HCT116 (cell line): ENCODE measurements around the gene AFAP1L2. TPM values are rescaled to one million over a fixed set of nuclear protein-coding genes. Genes with fewer than 3 reads are reported as not detected.

Experiments
- ATAC-seq: fragments of 200-7000 bp; cut with Tn5 transposase; 2 replicates; pipeline ENCODE4 v1.9.1; 2020; ENCODE audit warnings: mild to moderate bottlenecking, moderate library complexity
- BruUV-seq: library from RNA; stranded (reverse); fragments of 400-500 nt; replicated peaks from 2 replicates; lab custom pipeline; 2021; lab: Mats Ljungman, UMichigan
- CTCF ChIA-PET: fragments of 300-600 bp; sonication (Branson Sonifier 250); formaldehyde crosslinking; loops from one replicate; lab custom pipeline; 2021; ENCODE audit warnings: antibody characterized with exemption; lab: Charles Lee
- POLR2A ChIA-PET: fragments of 300-600, 350-600 bp; sonication (Branson Sonifier 250); formaldehyde crosslinking; loops from one replicate; lab custom pipeline; 2021; ENCODE audit warnings: antibody characterized with exemption; lab: Charles Lee
- RAD21 ChIA-PET, 2 experiments: fragments of 300-600 bp; sonication (Branson Sonifier 250); formaldehyde crosslinking; loops; one replicate each; lab custom pipeline; 2023; ENCODE audit warnings: low total read pairs in 2 of 2; ENCODE audit not compliant: uncharacterized antibody in 2 of 2, unreplicated experiment in 2 of 2, low non-redundant PET in 1 of 2; lab: Charles Lee
- DNase-seq: peaks from one replicate; pipeline ENCODE4 v3.0.0-alpha.2; 2010; ENCODE audit warnings: low read depth, low spot score
- H2AFZ ChIP-seq: fragments of 200-600 bp; shearing (Covaris generic), sonication (generic); 2 replicates; pipeline ENCODE4 v1.6.1; 2017; ENCODE audit warnings: low read depth, mixed run types, mixed read lengths, antibody characterized with exemption, low read length; ENCODE audit not compliant: poor library complexity, severe bottlenecking
- H3K27ac ChIP-seq: 2 replicates; pipeline ENCODE4 v1.5.1; 2012; ENCODE audit warnings: low read depth, low read length
- H3K27me3 ChIP-seq: fragments of 200-600 bp; sonication (generic); 2 replicates; pipeline ENCODE4 v1.6.1; 2016; ENCODE audit warnings: mixed run types, low read length, mixed read lengths; ENCODE audit not compliant: insufficient read depth
- H3K36me3 ChIP-seq, 2 experiments: fragments of 200-500 bp in 1 of 2; fragments of 200-600 bp in 1 of 2; sonication (Bioruptor generic) in 1 of 2; sonication (generic) in 1 of 2; 2 replicates each; pipeline versions ENCODE4 v1.5.1 to v1.6.1; 2014 to 2016; ENCODE audit warnings: low read length in 2 of 2, inconsistent platforms in 1 of 2, mixed read lengths in 1 of 2, mixed run types in 1 of 2; ENCODE audit not compliant: insufficient read depth in 2 of 2, control insufficient read depth in 1 of 2
- H3K4me1 ChIP-seq, 2 experiments: fragments of 200-600 bp in 1 of 2; sonication (generic) in 1 of 2; 2 replicates each; pipeline versions ENCODE4 v1.5.1 to v1.6.1; 2012 to 2017; ENCODE audit warnings: low read length in 2 of 2, inconsistent platforms in 1 of 2, mild to moderate bottlenecking in 1 of 2, mixed read lengths in 1 of 2, mixed run types in 1 of 2, moderate library complexity in 1 of 2; ENCODE audit not compliant: insufficient read depth in 2 of 2, control insufficient read depth in 1 of 2
- H3K4me2 ChIP-seq: fragments of 200-600 bp; sonication (generic); 2 replicates; pipeline ENCODE4 v1.6.1; 2017; ENCODE audit warnings: mixed run types, low read length, mixed read lengths
- H3K4me3 ChIP-seq, 2 experiments: fragments of 200-600 bp in 1 of 2; sonication (generic) in 1 of 2; replicated peaks in 1 of 2; 2 replicates each; pipeline ENCODE4 v1.5.1; 2011 to 2016; ENCODE audit warnings: low read length in 2 of 2, control low read depth in 1 of 2, low read depth in 1 of 2, mild to moderate bottlenecking in 1 of 2, mixed read lengths in 1 of 2, mixed run types in 1 of 2
- H3K79me2 ChIP-seq: fragments of 200-600 bp; sonication (generic); 2 replicates; pipeline ENCODE4 v1.6.1; 2017; ENCODE audit warnings: mild to moderate bottlenecking, mixed run types, low read length, moderate library complexity, mixed read lengths; ENCODE audit not compliant: insufficient read depth
- H3K9ac ChIP-seq: fragments of 200-600 bp; sonication (generic); 2 replicates; pipeline ENCODE4 v1.6.1; 2016; ENCODE audit warnings: low read length, mixed read lengths
- H3K9me2 ChIP-seq: fragments of 200-600 bp; sonication (generic), shearing (Covaris generic); 2 replicates; pipeline ENCODE4 v1.6.1; 2017; ENCODE audit warnings: mixed run types, mild to moderate bottlenecking, moderate library complexity; ENCODE audit not compliant: insufficient read depth
- H3K9me3 ChIP-seq, 2 experiments: fragments of 200-500 bp in 1 of 2; fragments of 200-600 bp in 1 of 2; sonication (Bioruptor generic) in 1 of 2; sonication (generic) in 1 of 2; 2 replicates each; pipeline ENCODE4 v1.6.1; 2014 to 2017; ENCODE audit warnings: low read length in 2 of 2, mixed read lengths in 2 of 2, inconsistent platforms in 1 of 2, low read depth in 1 of 2, mild to moderate bottlenecking in 1 of 2, mixed run types in 1 of 2, moderate library complexity in 1 of 2; ENCODE audit not compliant: control insufficient read depth in 1 of 2, insufficient read depth in 1 of 2
- H4K20me1 ChIP-seq: fragments of 200-600 bp; sonication (generic), shearing (Covaris generic); 2 replicates; pipeline ENCODE4 v1.6.1; 2017; ENCODE audit warnings: mixed run types, mild to moderate bottlenecking, moderate library complexity; ENCODE audit not compliant: insufficient read depth
- CBX3 ChIP-seq: IDR thresholded peaks from 2 replicates; pipeline ENCODE4 v1.6.1; 2012; ENCODE audit warnings: low read depth
- CEBPB ChIP-seq: IDR thresholded peaks from 2 replicates; pipeline ENCODE4 v1.6.1; 2012; ENCODE audit warnings: low read depth
- EGR1 ChIP-seq: IDR thresholded peaks from 2 replicates; pipeline ENCODE4 v1.6.1; 2012; ENCODE audit warnings: low read depth
- SP1 ChIP-seq: IDR thresholded peaks from 2 replicates; pipeline ENCODE4 v1.6.1; 2012; ENCODE audit warnings: low read depth
- ZFX ChIP-seq: fragments of 450-650 bp; IDR thresholded peaks from 2 replicates; pipeline ENCODE4 v1.6.1; 2017
- ZNF274 ChIP-seq: fragments of 200-500 bp; sonication (Bioruptor generic); IDR thresholded peaks from 2 replicates; pipeline ENCODE4 v1.6.1; 2014; ENCODE audit warnings: mild to moderate bottlenecking, low read depth, low read length, inconsistent platforms
- intact Hi-C: fragments of 100-400 bp; cut with micrococcal nuclease; formaldehyde crosslinking; loops from 2 replicates; pipeline ENCODE4 v1.10.0; 2022
- total RNA-seq: library from RNA; stranded (reverse); gene quantifications from one replicate; pipeline ENCODE4 v1.2.1, GENCODE V29; 2021; ENCODE audit not compliant: unreplicated experiment
- TF ChIP-seq, protein P1 (sequence below): IDR thresholded peaks from 2 replicates; pipeline ENCODE4 v1.6.1; 2011; ENCODE audit warnings: mild to moderate bottlenecking, low read length, moderate library complexity; ENCODE audit not compliant: insufficient replicate concordance; ENCODE audit errors: extremely low read depth
- TF ChIP-seq, protein P2 (sequence below): IDR thresholded peaks from 2 replicates; pipeline ENCODE4 v1.6.1; 2012; ENCODE audit warnings: low read depth
- TF ChIP-seq, protein P3 (sequence below), 3 experiments: fragments of 200-600 bp in 1 of 3; sonication (generic) in 1 of 3; IDR thresholded peaks in 2 of 3; conservative IDR thresholded peaks in 1 of 3; 2 replicates each; pipeline ENCODE4 v1.5.1; 2012 to 2017; ENCODE audit warnings: low read depth in 2 of 3, low read length in 2 of 3, antibody characterized with exemption in 1 of 3, borderline replicate concordance in 1 of 3, control low read depth in 1 of 3, mild to moderate bottlenecking in 1 of 3, mixed read lengths in 1 of 3, mixed run types in 1 of 3, moderate library complexity in 1 of 3; ENCODE audit not compliant: insufficient read depth in 1 of 3

The AFAP1L2 gene
- total RNA-seq, 1 experiment from 2014 or later = 0.93 TPM

DNA sequence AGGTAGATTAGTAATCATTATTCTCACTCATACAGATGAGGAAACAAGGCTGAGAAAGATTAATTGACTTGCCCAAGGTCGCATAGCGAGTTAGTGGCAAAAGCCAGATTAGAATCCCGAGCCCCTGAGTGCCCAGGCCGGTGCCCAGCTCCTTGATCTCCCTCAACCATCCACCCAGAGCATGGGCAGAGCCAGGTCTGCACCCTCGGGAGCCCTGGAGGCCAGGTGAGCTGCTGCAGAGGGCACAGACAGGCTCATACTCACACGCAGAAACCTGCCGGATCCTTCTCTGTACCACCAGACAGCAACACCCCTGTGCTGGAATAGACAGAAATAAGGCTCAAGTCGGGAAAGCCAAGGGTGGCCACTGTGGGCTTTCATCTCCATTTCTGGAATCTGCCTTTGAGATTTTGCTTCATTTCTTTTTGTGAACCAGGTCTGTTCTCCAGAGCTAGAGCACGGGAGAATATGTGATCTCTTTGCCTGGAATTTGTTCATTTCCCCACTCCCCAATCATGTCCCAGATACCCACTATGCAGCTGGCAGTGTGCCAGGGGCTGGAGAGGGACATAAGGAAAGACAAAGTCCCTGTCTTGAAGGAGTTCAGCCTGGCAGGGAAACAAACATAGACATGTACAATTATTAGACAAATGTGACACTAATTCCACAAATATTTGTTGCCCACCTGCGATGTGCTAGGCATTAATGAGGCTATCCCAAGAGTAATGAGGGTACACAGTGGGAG is 5.5 kb downstream of the AFAP1L2 start:
- ChIA-PET RAD21 (no interaction called here), POLR2A (no interaction called here), CTCF (interaction anchor here (1.6 to 2.5 kb wide), 2 partner anchors 10 to 95 kb away, joined by 6 to 16 read pairs; no protein-coding TSS in a partner anchor)
- Histone ChIP-seq H2AFZ (no peak overlapping the region), H3K79me2 (no peaks in the 10 kb centered on the region), H3K9me3 (no peaks in the 10 kb centered on the region), H3K4me3 (no peak overlapping the region), H3K4me2 (no peak overlapping the region), H4K20me1 (no peaks in the 10 kb centered on the region; the same call in 1 of the 2 replicates), H3K36me3 (no peaks in the 10 kb centered on the region), H3K9me2 (no peaks in the 10 kb centered on the region), H3K27me3 (peaks cover 98% of the 10 kb centered on the region), H3K27ac (no peak overlapping the region), H3K4me1 (no peaks in the 10 kb centered on the region), H3K9ac (no peak overlapping the region)
- ATAC-seq = peak; percentile 38; the same call in 1 of the 2 replicates
- BruUV-seq = no TSS peak
- intact Hi-C loops = no loop called here
- DNase-seq = no peak
- TF ChIP-seq, protein P1, sequence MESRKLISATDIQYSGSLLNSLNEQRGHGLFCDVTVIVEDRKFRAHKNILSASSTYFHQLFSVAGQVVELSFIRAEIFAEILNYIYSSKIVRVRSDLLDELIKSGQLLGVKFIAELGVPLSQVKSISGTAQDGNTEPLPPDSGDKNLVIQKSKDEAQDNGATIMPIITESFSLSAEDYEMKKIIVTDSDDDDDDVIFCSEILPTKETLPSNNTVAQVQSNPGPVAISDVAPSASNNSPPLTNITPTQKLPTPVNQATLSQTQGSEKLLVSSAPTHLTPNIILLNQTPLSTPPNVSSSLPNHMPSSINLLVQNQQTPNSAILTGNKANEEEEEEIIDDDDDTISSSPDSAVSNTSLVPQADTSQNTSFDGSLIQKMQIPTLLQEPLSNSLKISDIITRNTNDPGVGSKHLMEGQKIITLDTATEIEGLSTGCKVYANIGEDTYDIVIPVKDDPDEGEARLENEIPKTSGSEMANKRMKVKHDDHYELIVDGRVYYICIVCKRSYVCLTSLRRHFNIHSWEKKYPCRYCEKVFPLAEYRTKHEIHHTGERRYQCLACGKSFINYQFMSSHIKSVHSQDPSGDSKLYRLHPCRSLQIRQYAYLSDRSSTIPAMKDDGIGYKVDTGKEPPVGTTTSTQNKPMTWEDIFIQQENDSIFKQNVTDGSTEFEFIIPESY = no peak
- TF ChIP-seq, protein P2, sequence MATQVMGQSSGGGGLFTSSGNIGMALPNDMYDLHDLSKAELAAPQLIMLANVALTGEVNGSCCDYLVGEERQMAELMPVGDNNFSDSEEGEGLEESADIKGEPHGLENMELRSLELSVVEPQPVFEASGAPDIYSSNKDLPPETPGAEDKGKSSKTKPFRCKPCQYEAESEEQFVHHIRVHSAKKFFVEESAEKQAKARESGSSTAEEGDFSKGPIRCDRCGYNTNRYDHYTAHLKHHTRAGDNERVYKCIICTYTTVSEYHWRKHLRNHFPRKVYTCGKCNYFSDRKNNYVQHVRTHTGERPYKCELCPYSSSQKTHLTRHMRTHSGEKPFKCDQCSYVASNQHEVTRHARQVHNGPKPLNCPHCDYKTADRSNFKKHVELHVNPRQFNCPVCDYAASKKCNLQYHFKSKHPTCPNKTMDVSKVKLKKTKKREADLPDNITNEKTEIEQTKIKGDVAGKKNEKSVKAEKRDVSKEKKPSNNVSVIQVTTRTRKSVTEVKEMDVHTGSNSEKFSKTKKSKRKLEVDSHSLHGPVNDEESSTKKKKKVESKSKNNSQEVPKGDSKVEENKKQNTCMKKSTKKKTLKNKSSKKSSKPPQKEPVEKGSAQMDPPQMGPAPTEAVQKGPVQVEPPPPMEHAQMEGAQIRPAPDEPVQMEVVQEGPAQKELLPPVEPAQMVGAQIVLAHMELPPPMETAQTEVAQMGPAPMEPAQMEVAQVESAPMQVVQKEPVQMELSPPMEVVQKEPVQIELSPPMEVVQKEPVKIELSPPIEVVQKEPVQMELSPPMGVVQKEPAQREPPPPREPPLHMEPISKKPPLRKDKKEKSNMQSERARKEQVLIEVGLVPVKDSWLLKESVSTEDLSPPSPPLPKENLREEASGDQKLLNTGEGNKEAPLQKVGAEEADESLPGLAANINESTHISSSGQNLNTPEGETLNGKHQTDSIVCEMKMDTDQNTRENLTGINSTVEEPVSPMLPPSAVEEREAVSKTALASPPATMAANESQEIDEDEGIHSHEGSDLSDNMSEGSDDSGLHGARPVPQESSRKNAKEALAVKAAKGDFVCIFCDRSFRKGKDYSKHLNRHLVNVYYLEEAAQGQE = no peak
- TF ChIP-seq ZFX (no peak), CBX3 (no peak), CEBPB (no peak), SP1 (no peak), EGR1 (no peak), ZNF274 (no peak)
- TF ChIP-seq, protein P3, sequence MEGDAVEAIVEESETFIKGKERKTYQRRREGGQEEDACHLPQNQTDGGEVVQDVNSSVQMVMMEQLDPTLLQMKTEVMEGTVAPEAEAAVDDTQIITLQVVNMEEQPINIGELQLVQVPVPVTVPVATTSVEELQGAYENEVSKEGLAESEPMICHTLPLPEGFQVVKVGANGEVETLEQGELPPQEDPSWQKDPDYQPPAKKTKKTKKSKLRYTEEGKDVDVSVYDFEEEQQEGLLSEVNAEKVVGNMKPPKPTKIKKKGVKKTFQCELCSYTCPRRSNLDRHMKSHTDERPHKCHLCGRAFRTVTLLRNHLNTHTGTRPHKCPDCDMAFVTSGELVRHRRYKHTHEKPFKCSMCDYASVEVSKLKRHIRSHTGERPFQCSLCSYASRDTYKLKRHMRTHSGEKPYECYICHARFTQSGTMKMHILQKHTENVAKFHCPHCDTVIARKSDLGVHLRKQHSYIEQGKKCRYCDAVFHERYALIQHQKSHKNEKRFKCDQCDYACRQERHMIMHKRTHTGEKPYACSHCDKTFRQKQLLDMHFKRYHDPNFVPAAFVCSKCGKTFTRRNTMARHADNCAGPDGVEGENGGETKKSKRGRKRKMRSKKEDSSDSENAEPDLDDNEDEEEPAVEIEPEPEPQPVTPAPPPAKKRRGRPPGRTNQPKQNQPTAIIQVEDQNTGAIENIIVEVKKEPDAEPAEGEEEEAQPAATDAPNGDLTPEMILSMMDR (IDR thresholded peaks at IDR 0.05 in 2 of 3, conservative IDR thresholded peaks at IDR 0.05 in 1 of 3; ENCODE audit: borderline replicate concordance in 1 of 3, insufficient read depth in 1 of 3, low read depth in 2 of 3, low read length in 2 of 3) = no peak
